ENCODE measurements around the gene LCN1. TPM values are rescaled to one million over a fixed set of nuclear protein-coding genes. Genes with fewer than 3 reads are reported as not detected.
"Not testable (repeated sequence)": the region's sequence is repeated elsewhere in the genome, so short reads cannot be mapped to it uniquely, and the experiment has no call there.

LCN1 gene
- total RNA-seq, 6 donors from 2014 or later, result not detected

DNA sequence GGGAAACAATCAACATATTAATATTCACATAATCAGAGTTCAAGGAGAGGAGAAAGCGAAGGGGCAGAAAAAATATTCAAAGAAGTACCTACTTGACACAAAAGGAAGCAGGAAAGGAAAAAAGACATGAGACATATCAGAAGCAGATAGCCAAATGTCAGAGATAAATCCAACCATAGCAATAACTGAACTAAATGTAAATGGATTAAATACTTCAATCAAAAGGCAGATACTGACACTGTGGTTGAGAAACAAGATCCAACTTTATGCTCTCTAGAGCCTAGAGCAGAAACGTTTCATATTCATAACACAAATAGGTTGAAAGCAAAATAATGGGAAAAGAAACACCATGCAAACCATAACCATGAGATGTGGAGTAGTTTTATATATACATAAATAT, 11.8 kb upstream of the LCN1 start:
- no peak for TF ChIP-seq POLR2AphosphoS5 (IDR thresholded peaks at IDR 0.05)
- no peak for TF ChIP-seq POLR2A (IDR thresholded peaks at IDR 0.05)
- no peak for TF ChIP-seq EP300 (IDR thresholded peaks at IDR 0.05)
- TF ChIP-seq, protein P1, sequence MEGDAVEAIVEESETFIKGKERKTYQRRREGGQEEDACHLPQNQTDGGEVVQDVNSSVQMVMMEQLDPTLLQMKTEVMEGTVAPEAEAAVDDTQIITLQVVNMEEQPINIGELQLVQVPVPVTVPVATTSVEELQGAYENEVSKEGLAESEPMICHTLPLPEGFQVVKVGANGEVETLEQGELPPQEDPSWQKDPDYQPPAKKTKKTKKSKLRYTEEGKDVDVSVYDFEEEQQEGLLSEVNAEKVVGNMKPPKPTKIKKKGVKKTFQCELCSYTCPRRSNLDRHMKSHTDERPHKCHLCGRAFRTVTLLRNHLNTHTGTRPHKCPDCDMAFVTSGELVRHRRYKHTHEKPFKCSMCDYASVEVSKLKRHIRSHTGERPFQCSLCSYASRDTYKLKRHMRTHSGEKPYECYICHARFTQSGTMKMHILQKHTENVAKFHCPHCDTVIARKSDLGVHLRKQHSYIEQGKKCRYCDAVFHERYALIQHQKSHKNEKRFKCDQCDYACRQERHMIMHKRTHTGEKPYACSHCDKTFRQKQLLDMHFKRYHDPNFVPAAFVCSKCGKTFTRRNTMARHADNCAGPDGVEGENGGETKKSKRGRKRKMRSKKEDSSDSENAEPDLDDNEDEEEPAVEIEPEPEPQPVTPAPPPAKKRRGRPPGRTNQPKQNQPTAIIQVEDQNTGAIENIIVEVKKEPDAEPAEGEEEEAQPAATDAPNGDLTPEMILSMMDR (IDR thresholded peaks at IDR 0.05), result no peak
- Histone ChIP-seq H3K9me3 (no peaks in the 10 kb centered on the region), H3K36me3 (peaks cover 0 to 11% (median 8%) of the 10 kb centered on the region in 4 donors), H3K27ac (no peak overlapping the region), H3K27me3 (no peaks in the 10 kb centered on the region), H3K4me3 (no peak overlapping the region), H3K4me1 (peaks cover 0 to 6% (median 3%) of the 10 kb centered on the region in 4 donors)
- WGBS, 2 donors, result 90 to 95% methylated on average over 2 of the region's 2 CpGs
- no peak for DNase-seq
- no peak for ATAC-seq (ENCODE audit: low FRiP score in 2 of 2)

DNA sequence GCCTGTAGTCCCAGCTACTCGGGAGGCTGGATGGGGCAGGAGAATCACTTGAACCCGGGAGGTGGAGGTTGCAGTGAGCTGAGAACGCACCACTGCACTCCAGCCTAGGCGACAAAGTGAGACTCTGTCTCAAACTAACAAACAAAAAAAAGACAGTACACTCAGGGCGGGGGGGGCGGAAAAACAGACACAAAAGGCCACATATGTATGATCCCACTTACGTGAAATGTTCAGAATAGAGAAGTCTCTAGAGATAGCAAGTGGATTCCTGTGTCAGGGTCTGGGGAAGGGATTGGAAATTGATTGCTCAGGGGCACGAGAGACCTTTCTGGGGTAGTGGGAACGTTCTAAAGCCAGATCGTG, 9.0 kb upstream of the LCN1 start:
- TF ChIP-seq, protein P1 (IDR thresholded peaks at IDR 0.05), result no peak
- TF ChIP-seq POLR2AphosphoS5 (IDR thresholded peaks at IDR 0.05), result no peak
- TF ChIP-seq POLR2A (IDR thresholded peaks at IDR 0.05), result no peak
- no peak for TF ChIP-seq EP300 (IDR thresholded peaks at IDR 0.05)

DNA sequence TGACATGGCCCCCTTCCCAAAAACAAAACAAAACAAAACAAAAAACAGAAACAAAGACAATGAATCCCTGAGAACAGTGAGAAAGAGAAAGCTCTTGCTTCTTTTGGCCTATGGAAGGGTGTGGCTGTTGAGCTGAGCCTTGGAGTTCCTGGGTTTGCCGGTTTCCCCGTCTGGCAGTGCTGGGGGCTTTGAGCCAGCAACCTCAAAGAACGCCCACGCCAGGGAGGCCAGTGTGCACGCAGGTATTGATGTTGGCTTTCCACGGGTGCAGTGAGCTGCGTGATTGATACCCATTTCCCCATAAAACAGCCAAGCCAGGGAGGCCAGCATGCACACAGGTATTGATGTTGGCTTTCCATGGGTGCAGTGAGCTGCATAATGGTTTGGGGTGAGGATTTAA, 8.3 kb upstream of the LCN1 start:
- Histone ChIP-seq H3K27me3 (no peaks in the 10 kb centered on the region), H3K27ac (no peak overlapping the region), H3K4me1 (no peaks in the 10 kb centered on the region), H3K4me3 (no peak overlapping the region), H3K36me3 (no peaks in the 10 kb centered on the region), H3K9me3 (no peaks in the 10 kb centered on the region)
- TF ChIP-seq, protein P1 (IDR thresholded peaks at IDR 0.05), result no peak
- TF ChIP-seq EP300 (IDR thresholded peaks at IDR 0.05) (no peak), POLR2A (IDR thresholded peaks at IDR 0.05) (no peak), POLR2AphosphoS5 (IDR thresholded peaks at IDR 0.05) (no peak)
- DNase-seq, result peak in 1 of 2 donors; percentile 18
- no peak for ATAC-seq (ENCODE audit: low FRiP score in 2 of 2)
- 59 to 67% methylated on average over 7 of the region's 7 CpGs for WGBS, 2 donors

More for the DNA sequence above, 9.0 kb upstream of the LCN1 start:
- no peak overlapping the region for H3K27ac ChIP-seq
- H3K36me3 ChIP-seq, result no peaks in the 10 kb centered on the region
- peak in 1 of 2 donors; percentile 2 for DNase-seq
- H3K9me3 ChIP-seq, result no peaks in the 10 kb centered on the region
- 77 to 82% methylated on average over 10 of the region's 10 CpGs for whole genome bisulfite sequencing, 2 donors
- H3K27me3 ChIP-seq, result no peaks in the 10 kb centered on the region
- ATAC-seq (ENCODE audit: low FRiP score in 2 of 2), result no peak
- H3K4me3 ChIP-seq, result no peak overlapping the region
- no peaks in the 10 kb centered on the region for H3K4me1 ChIP-seq

GRCh38 chr9:135513351-135513846, 7.8 kb upstream of the LCN1 start:
- peak in 1 of 2 donors; percentile 49 for ATAC-seq (ENCODE audit: low FRiP score in 2 of 2)
- no peaks in the 10 kb centered on the region for H3K27me3 ChIP-seq
- H3K4me1 ChIP-seq, result no peaks in the 10 kb centered on the region
- WGBS, 2 donors, result 76 to 82% methylated on average over 13 to 19 of the region's 19 CpGs
- no peaks in the 10 kb centered on the region for H3K9me3 ChIP-seq
- no peak for TF ChIP-seq EP300 (IDR thresholded peaks at IDR 0.05)
- TF ChIP-seq POLR2A (IDR thresholded peaks at IDR 0.05), result no peak
- TF ChIP-seq, protein P1 (IDR thresholded peaks at IDR 0.05), result no peak
- H3K36me3 ChIP-seq, result no peaks in the 10 kb centered on the region
- no peak overlapping the region for H3K27ac ChIP-seq
- no peak overlapping the region for H3K4me3 ChIP-seq
- peak; percentile 18 to 66 for DNase-seq

DNA sequence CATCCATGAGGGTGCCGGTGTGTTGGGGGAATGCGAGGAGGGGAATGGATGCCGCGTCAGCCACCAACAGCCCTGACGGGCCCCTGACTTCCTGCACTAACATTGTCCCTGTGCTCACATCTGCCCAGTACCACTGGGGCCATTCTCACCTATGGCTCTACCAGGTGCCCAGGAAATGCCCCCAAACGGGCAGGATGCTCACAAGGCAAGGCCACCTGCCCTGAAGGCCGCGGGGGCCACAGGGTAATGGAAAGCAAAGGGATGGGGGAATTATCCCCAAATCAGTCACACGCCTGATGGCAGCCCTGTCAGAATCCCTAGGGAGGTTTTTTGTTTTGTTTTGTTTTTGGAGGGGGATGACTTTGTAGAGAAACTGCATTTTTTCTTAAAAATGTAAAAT, 7.3 kb upstream of the LCN1 start:
- H3K27me3 ChIP-seq; H3K36me3 ChIP-seq; H3K9me3 ChIP-seq; ATAC-seq (ENCODE audit: low FRiP score in 2 of 2); H3K4me3 ChIP-seq; H3K27ac ChIP-seq; H3K4me1 ChIP-seq: not testable (repeated sequence)
- peak; percentile 8 to 32 for DNase-seq
- 84 to 86% methylated on average over 7 to 9 of the region's 9 CpGs for WGBS, 2 donors

Data from upper lobe of left lung (tissue), 6 donors.